ENCODE data around the gene GPC5.

DNA sequence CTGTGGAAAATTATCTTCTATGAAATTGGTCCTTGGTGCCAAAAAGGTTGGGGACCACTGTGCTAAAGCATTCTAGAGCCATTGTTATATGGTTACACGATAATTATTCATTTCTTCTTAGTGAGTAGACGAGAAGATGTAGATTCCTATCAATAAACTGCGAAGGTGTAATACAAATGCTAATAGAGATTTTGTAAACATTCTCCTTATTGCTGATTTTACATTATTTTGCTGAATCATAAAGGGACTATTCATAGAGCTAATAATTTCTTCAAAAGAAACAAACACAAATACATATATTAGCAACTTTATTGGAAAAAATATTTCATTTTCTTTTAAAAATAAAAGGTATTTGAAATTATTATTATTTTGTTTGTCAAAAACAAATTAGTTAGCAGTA, 1005.2 kb downstream of the GPC5 start:
- TF ChIP-seq, protein P1, sequence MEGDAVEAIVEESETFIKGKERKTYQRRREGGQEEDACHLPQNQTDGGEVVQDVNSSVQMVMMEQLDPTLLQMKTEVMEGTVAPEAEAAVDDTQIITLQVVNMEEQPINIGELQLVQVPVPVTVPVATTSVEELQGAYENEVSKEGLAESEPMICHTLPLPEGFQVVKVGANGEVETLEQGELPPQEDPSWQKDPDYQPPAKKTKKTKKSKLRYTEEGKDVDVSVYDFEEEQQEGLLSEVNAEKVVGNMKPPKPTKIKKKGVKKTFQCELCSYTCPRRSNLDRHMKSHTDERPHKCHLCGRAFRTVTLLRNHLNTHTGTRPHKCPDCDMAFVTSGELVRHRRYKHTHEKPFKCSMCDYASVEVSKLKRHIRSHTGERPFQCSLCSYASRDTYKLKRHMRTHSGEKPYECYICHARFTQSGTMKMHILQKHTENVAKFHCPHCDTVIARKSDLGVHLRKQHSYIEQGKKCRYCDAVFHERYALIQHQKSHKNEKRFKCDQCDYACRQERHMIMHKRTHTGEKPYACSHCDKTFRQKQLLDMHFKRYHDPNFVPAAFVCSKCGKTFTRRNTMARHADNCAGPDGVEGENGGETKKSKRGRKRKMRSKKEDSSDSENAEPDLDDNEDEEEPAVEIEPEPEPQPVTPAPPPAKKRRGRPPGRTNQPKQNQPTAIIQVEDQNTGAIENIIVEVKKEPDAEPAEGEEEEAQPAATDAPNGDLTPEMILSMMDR (IDR thresholded peaks at IDR 0.05 in 4 of 5, conservative IDR thresholded peaks at IDR 0.05 in 1 of 5): no peak
- no peak for TF ChIP-seq POLR2A (IDR thresholded peaks at IDR 0.05)

All from gastrocnemius medialis (tissue), 4 donors.